Nephron progenitor cell (in vitro differentiated cells): Measurements from ENCODE around the gene BABAM2.

Experiments used
- DNase-seq: peaks from one replicate; pipeline ENCODE4 v3.0.0; 2021
- H3K27ac Mint-ChIP-seq: 2 replicates; pipeline ENCODE4 v1.8.0; 2021; ENCODE audit warnings: mild to moderate bottlenecking, moderate library complexity, mixed read lengths
- H3K27me3 Mint-ChIP-seq: 2 replicates; pipeline ENCODE4 v1.8.0; 2021; ENCODE audit warnings: mild to moderate bottlenecking, low read depth, mixed read lengths; ENCODE audit not compliant: poor library complexity
- H3K36me3 Mint-ChIP-seq: 2 replicates; pipeline ENCODE4 v1.8.0; 2021; ENCODE audit warnings: low read depth, mixed read lengths
- H3K4me1 Mint-ChIP-seq: 2 replicates; pipeline ENCODE4 v1.8.0; 2021; ENCODE audit warnings: mixed read lengths
- H3K4me3 Mint-ChIP-seq: 2 replicates; pipeline ENCODE4 v1.8.0; 2021; ENCODE audit warnings: mild to moderate bottlenecking, moderate library complexity, mixed read lengths
- H3K9me3 Mint-ChIP-seq: 2 replicates; pipeline ENCODE4 v1.8.0; 2021; ENCODE audit warnings: mild to moderate bottlenecking, moderate library complexity, mixed read lengths
- TF ChIP-seq, protein P1 (sequence below): fragments of 200-600 bp; sonication (generic); IDR thresholded peaks from 2 replicates; pipeline ENCODE4 v1.5.0; 2021; ENCODE audit warnings: antibody characterized with exemption

BABAM2 gene

DNA sequence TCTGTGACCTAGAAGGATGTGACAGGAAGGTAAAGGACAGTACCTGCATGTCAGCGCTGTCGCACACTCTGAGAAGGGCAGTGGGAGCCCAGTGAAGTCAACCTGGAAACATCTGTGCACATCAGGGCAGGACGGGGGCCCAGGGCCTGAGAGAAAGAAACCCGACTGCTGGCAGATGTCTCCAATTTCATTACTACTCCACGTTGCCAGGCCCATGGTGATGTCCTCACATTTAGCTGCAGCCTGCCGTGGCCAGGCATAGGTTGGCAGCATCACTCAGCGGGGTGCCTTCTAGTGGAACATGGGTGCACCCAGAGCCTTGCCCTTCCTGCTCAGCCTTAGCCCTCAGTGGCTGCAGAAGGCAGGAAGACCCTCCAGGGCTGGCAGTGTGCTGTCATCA is 429.8 kb downstream of the BABAM2 start:
- H3K4me1 Mint-ChIP-seq = peaks cover 17% of the 10 kb centered on the region
- TF ChIP-seq, protein P1, sequence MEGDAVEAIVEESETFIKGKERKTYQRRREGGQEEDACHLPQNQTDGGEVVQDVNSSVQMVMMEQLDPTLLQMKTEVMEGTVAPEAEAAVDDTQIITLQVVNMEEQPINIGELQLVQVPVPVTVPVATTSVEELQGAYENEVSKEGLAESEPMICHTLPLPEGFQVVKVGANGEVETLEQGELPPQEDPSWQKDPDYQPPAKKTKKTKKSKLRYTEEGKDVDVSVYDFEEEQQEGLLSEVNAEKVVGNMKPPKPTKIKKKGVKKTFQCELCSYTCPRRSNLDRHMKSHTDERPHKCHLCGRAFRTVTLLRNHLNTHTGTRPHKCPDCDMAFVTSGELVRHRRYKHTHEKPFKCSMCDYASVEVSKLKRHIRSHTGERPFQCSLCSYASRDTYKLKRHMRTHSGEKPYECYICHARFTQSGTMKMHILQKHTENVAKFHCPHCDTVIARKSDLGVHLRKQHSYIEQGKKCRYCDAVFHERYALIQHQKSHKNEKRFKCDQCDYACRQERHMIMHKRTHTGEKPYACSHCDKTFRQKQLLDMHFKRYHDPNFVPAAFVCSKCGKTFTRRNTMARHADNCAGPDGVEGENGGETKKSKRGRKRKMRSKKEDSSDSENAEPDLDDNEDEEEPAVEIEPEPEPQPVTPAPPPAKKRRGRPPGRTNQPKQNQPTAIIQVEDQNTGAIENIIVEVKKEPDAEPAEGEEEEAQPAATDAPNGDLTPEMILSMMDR = no peak
- H3K27ac Mint-ChIP-seq = no peak overlapping the region
- H3K9me3 Mint-ChIP-seq = no peaks in the 10 kb centered on the region
- no peak for DNase-seq
- peaks cover 6% of the 10 kb centered on the region for H3K27me3 Mint-ChIP-seq
- H3K36me3 Mint-ChIP-seq = no peaks in the 10 kb centered on the region
- no peak overlapping the region for H3K4me3 Mint-ChIP-seq

- no peak overlapping the region for H3K4me3 Mint-ChIP-seq
- H3K27ac Mint-ChIP-seq = no peak overlapping the region
- H3K27me3 Mint-ChIP-seq = peaks cover 6% of the 10 kb centered on the region
- TF ChIP-seq, protein P1 = no peak
- peaks cover 22% of the 10 kb centered on the region for H3K4me1 Mint-ChIP-seq
- H3K9me3 Mint-ChIP-seq = no peaks in the 10 kb centered on the region
- DNase-seq = no peak
- H3K36me3 Mint-ChIP-seq = no peaks in the 10 kb centered on the region
Measured at GRCh38 chr2:28321426-28321825, 430.9 kb downstream of the BABAM2 start.

- TF ChIP-seq, protein P1 = no peak
- DNase-seq = no peak
- Mint-ChIP-seq H3K4me1 (peaks cover 27% of the 10 kb centered on the region), H3K27ac (no peak overlapping the region), H3K27me3 (peaks cover 6% of the 10 kb centered on the region), H3K9me3 (no peaks in the 10 kb centered on the region), H3K4me3 (no peak overlapping the region), H3K36me3 (no peaks in the 10 kb centered on the region)
Measured at GRCh38 chr2:28322051-28322450, 431.5 kb downstream of the BABAM2 start.

DNA sequence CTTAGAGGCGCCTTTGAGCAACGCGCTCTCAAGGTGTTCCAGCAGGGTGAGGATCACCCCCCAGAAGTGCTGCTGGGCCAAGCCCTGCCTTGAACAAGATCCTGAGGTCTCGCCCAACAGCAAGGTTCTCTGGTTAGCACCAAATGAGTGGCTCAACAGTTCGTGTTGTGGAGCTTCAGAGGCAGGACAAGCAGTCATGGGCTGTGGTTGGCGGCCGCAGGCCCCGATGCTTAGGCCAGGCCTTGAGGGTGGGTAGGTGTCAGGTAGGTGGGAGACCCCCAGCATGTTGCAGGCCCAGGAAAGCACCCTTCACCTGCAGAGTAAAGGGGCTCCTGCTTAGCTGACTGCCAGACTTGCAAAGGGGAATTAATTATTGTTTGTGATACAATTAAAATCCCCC is 431.9 kb downstream of the BABAM2 start:
- no peaks in the 10 kb centered on the region for H3K9me3 Mint-ChIP-seq
- TF ChIP-seq, protein P1 = no peak
- H3K36me3 Mint-ChIP-seq = no peaks in the 10 kb centered on the region
- peaks cover 30% of the 10 kb centered on the region for H3K4me1 Mint-ChIP-seq
- no peak overlapping the region for H3K27ac Mint-ChIP-seq
- no peak overlapping the region for H3K4me3 Mint-ChIP-seq
- no peak for DNase-seq
- H3K27me3 Mint-ChIP-seq = peaks cover 6% of the 10 kb centered on the region

- DNase-seq = no peak
- H3K27me3 Mint-ChIP-seq = peaks cover 4% of the 10 kb centered on the region
- H3K4me1 Mint-ChIP-seq = peaks cover 35% of the 10 kb centered on the region
- peak overlapping the region; percentile 21 for H3K27ac Mint-ChIP-seq
- no peaks in the 10 kb centered on the region for H3K9me3 Mint-ChIP-seq
- TF ChIP-seq, protein P1 = no peak
- no peaks in the 10 kb centered on the region for H3K36me3 Mint-ChIP-seq
- no peak overlapping the region for H3K4me3 Mint-ChIP-seq
Measured at GRCh38 chr2:28322981-28323396, 432.5 kb downstream of the BABAM2 start.

GRCh38 chr2:28325173-28325566 is 434.6 kb downstream of the BABAM2 start:
- TF ChIP-seq, protein P1 = no peak
- no peak for DNase-seq
- Mint-ChIP-seq H3K36me3 (peaks cover 12% of the 10 kb centered on the region), H3K9me3 (no peaks in the 10 kb centered on the region), H3K4me3 (no peak overlapping the region), H3K4me1 (peaks cover 36% of the 10 kb centered on the region), H3K27me3 (peaks cover 4% of the 10 kb centered on the region), H3K27ac (no peak overlapping the region)
